HG03064 (cell line): ENCODE measurements around the gene SLC29A4.
"Not testable (repeated sequence)": the region's sequence is repeated elsewhere in the genome, so short reads cannot be mapped to it uniquely, and the experiment has no call there.

Source experiments
- ATAC-seq: cut with Tn5 transposase; IDR thresholded peaks from one replicate; pipeline ENCODE4 v1.9.1; 2021; ENCODE audit warnings: low read depth; ENCODE audit not compliant: unreplicated experiment

SLC29A4 gene

DNA sequence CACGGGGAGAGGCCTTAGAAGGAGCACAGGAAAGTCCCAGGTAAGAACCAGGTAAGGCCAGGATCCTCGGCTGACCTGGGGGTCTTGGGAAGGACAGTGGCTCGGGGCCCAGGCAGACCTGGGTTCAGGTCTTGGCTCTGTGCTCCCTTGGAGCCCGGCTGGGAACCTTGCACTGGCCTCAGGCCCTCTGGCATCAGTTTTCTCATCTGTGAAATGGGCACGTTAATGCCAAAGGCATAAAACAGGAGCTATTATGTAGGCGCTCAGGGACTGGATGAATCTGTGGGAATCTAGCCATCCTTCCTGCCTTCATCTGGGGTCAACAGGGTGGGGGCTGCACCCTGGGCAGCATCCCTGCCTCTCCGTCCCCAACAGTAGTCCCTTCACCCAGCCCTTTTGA is 8.3 kb upstream of the SLC29A4 start:
- no peak for ATAC-seq

DNA sequence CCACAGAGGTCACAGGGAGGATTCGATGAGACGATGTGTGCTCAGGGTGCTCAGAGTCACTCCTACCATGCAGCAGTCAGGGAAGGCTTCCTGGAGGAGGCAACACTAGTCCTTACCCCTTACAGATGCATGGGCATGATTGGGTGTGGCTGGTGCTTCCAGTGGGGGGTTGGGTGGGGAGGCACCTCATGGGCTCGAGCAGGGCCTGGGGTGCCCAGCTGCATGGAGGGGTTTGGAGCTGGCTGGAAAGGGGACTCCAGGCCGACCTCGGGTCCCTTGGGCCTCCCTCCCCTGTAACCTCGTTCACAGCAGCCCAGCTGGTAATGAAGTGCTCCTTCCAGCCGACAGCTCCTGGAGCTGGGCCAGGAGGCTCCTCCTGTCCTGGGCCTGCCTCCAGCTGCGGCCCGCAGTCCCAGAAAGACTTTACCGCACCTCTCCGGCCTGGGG is 7.7 kb upstream of the SLC29A4 start:
- ATAC-seq = not testable (repeated sequence)

GRCh38 chr7:5275510-5275909 is 7.2 kb upstream of the SLC29A4 start:
- not testable (repeated sequence) for ATAC-seq

GRCh38 chr7:5276123-5276522 is 6.6 kb upstream of the SLC29A4 start:
- not testable (repeated sequence) for ATAC-seq

- ATAC-seq = no peak
Measured at GRCh38 chr7:5276611-5277010, 6.1 kb upstream of the SLC29A4 start.

DNA sequence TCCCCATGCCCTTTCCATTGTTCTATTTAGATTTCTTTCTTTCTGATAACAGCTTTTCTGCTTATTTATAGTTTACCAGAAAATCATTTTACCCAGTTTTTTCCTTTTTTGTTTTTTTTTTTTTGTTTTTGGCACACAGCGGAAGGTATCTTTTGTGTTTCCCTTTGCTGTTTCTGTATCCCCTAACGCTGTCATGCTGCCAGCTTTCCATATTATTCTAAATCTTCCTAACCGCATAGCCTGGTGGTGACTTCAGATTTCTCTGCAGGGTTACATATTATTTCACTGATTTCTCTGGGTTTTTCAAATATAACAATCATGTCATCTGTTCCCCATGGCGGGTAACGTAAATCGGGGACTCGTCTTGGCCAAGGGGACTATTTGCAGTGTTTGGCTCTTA is 4.0 kb upstream of the SLC29A4 start:
- ATAC-seq = no peak

DNA sequence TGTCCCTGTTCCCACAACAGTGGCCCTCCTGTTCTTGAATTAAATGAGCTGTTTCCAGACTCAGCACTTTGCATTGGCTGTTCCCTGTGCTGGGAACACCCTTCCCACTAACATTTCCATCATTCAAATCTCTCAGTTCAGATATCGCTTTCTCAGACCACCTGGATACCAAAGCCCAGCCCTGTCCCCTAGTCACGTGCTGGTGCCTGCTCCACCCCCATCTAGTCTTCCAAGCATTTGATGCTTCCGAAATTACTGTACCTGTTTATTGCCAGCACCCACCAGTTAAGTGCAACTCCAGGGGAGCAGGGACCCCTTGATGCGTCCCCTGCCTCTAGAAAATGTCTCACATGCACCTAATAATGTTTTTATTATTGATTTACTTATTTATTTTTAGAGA is 3.0 kb upstream of the SLC29A4 start:
- no peak for ATAC-seq

DNA sequence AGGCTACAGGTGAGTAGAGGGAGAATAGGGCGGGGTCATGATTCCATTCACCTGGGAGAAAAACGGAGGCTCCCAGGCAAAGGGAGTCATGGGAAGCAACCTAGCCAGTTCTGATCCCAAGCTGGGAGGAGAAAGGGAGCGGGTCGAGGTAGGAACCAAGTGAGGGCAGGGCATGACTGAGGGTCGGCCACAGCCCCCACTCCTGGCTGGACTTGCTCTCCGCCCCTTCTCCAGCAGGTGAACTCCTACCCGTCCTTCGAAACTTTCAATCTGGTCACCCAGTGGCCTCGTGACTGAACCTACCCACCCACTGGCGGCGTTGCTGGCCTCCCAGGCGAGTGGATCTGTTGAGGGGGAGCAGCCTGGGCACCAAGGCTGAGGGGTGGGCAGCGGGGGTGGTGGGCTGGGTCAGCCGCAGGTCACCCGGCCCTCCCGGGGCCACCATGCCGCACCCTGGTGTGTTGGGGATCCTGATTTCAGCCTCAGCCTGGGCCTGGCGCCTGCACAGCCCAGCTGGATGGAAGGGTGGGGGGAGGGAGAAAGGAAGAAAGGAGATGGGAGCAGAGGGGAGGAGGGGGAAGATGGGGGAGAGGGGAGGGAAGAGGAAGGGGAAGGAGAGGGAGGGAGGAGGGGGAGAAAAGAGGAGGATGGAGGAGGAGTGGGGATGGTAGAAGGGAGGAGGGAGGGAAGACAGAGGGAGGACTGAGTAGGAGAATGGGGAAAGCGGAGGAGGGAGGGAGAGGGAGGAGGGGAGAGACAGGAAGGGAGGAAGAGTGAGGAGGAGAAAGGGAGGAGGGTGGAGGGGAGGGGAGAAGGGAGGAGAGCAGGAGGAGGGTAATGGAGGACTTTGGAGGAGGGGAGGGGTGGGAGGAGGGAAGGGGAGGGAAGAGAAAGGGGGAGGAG is 894 bp upstream of the SLC29A4 start:
- not testable (repeated sequence) for ATAC-seq

DNA sequence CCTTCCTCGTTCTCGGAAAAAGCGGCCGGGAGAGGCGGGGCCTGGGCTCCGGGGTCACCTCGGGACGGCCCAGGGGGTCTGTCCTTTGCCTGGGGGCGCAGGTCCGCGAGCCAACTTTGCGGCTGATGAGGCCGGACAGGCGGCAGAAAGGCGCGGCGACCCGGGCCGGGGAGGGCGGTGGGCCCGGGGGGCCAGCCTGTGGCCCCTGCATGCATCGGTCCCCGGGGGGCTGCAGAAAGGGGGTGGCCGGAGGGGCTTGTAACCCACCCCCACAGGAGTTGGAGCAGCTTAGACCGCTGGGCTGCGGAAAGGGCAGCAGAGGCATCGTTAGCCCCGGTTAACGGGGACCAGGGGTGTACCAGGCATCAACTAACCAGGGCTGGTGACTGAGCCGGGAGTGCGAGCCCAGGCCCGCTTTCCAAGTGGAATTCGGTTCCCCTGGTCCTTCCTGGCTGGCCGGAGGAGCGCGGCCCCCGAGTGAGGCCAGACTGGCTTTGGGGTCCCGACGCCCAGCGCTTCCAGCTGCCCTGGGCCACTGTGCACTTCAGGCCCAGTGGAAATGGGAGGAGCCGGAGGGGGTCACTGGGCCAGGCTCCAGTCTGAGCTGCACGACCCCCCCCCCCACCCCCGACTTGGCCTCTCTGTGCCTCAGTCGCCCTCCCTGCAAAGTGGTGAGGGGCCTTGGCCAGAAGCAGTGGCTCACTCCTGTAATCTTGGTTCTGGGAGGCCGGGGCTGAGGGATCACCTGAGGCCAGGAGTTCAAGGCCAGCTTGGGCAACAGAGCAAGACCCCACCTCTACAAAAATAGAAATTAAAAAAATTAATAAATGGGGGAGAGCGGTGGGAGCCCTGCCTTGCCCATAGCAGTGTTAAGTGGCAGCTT is 919 bp downstream of the SLC29A4 start:
- no peak for ATAC-seq

DNA sequence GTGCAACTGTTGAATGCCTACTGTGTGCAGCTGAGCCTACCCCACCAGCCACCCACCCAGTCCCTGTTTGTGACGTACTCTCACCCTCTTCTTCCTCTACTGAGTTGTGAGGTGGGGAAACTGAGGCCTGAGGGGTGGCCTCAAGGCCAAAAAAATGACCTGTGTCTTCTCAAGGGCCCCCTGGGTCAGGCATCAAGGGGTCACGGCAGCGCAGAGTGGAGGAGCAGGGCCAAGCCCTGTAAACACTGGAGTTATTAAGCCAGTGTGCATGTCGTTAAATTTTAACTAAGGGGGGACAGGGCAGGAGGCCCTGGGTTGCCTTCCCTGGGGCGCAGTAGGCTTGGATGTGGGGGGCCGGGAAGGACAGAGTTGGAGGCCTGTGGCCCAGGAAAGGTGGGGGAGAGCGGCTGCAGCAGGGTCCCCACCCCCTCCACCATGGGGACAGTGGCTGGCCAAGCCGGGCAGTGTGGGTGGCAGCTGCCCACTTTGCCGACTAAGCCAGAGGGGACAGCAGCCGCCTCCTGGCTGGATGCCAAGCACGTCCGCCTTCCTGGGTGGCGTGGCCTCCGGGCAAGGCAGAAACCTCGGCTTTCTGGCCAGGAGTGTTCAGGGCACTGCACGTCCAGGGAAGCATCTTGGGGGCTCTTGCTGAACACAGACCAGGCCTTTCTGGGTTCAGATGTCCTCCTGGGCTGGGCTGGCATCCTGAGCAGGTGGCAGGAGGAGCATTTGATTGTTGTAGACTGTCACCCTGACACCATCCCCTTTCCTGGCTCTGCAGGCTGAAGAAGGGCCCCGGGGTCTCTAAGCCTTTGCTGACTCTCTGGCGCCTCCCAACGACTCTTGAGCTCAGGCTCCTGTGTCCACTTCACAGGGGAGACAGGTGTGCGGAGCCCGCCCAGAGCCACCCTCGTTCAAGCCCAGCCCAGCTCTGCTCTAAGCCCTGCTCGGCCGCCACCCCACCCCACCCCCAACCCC is 1.9 kb downstream of the SLC29A4 start:
- ATAC-seq = no peak

DNA sequence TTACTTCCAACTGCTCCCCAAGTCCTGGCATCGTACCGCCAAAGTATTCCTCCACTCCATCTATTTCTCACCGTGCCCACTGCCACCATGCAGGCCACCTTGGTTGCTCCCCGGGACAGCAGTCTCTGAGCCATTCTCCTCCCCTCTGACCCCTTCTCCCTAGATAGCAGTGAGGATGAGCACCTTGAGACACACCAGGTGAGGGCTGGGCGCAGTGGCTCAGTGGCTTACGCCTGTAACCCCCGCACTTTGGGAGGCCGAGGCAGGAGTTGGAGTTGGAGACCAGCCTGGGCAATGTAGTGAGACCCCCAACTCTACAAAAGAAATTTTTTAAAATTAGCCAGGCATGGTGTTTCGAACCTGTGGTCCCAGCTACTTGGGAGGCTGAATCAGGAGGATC is 4.2 kb downstream of the SLC29A4 start:
- no peak for ATAC-seq

GRCh38 chr7:5287373-5287772 is 4.6 kb downstream of the SLC29A4 start:
- not testable (repeated sequence) for ATAC-seq

GRCh38 chr7:5287802-5288201 is 5.1 kb downstream of the SLC29A4 start:
- ATAC-seq = no peak

- not testable (repeated sequence) for ATAC-seq
Measured at GRCh38 chr7:5288560-5288959, 5.8 kb downstream of the SLC29A4 start.

GRCh38 chr7:5289355-5289754 is 6.6 kb downstream of the SLC29A4 start:
- no peak for ATAC-seq

DNA sequence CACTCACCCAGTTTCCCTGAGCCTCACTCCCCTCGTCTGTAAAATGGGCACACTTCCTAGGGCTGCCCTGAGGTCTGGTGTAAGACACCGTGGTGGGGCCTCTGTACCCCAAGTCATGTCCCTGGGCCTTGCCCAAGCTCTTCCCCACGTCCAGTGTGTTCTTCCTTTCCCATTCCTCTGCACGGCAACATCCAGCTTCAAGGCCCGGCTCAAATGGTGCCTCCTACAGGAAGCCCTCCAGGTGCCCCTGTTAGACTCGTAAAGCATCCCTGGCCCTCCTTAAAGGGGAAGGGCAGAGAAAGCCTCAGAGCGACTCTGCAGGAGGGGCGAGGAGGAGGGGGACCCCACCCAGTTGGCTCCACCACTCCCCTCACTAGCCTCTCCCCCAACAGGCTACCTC is 8.6 kb downstream of the SLC29A4 start:
- no peak for ATAC-seq

GRCh38 chr7:5291711-5292335 is 9.1 kb downstream of the SLC29A4 start:
- not testable (repeated sequence) for ATAC-seq

GRCh38 chr7:5294169-5294987 is 11.6 kb downstream of the SLC29A4 start:
- ATAC-seq = no peak
